NCI-H345 (cell line): ENCODE measurements around the gene KRTAP10-2.

Experiments
- DNase-seq: peaks from one replicate; lab custom pipeline; 2025; lab: John Stamatoyannopoulos, UW

The KRTAP10-2 gene

DNA sequence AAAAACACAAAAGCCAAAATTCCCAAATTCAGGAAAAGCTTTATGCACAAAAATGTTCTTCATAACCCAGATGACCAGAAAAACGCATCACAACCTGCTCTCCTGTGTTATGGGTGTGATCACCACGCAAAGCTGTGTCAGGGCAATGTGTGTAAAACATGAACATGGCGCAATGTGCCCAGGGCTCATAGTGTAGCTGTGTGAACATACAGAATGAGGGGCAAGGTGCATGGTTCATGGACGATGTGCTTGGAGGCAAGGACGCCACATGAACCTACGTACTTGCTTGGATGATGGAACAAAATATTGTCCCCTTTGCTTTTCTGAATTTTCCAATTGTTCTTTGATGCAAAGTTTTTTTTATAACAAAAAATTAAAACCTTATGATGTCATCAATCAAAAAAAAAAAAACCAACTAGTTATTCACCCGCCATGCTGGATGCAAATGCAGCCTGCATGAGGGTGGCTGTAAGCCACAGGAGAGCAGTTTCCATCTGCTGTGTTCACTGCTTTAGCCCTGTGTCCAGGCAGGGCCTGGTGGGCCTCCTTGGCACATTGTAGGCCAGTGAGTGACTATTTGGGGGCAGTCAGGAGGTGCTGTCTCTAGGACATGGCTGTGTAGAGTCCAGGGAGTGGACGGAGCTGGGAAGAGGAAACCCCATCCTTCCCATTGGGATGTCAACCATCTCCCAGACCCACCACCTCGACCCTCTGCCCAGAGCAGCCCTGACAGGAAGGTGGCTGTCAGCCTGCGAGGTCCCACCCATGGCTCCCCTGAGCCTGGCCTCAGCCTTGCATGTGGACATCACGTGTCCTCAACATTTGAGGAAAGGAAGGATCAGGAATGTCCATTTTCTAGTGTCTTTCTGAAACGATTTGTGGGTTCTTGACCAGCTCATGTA, 25.0 kb downstream of the KRTAP10-2 start:
- no peak for DNase-seq

DNA sequence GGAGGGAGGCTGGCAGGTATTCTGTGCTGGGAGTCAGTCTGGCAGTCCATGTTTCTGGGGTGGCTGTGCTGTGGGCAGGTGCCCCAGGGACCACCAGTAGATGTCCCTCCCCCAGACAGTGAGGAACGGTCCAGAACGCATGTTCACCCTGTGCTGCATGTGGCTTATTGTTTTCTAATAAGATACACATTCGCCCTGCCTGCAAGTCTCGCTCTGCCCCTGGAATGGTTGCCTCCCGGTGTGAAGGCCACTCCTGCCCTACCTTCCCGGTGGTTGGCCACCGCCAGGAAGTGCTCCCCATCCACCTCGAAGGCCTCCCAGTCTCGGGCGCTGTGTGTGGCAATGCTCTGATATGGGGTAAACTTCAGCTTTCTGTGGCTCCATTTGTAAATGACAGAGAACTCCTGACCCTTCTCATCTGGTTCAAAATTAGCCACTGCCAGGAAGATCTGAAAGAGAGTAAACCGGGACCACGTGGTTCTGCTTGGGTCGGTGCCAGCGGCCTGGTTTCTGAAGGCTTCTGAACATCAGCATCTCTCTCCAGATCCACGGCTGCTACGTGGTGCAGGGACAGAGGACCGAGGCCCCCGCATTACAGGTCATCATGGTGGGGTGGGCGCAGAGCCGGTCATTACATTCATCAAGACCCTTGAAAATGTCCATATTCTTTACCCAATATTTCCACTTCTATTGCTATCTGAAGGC, 25.8 kb downstream of the KRTAP10-2 start:
- no peak for DNase-seq

DNA sequence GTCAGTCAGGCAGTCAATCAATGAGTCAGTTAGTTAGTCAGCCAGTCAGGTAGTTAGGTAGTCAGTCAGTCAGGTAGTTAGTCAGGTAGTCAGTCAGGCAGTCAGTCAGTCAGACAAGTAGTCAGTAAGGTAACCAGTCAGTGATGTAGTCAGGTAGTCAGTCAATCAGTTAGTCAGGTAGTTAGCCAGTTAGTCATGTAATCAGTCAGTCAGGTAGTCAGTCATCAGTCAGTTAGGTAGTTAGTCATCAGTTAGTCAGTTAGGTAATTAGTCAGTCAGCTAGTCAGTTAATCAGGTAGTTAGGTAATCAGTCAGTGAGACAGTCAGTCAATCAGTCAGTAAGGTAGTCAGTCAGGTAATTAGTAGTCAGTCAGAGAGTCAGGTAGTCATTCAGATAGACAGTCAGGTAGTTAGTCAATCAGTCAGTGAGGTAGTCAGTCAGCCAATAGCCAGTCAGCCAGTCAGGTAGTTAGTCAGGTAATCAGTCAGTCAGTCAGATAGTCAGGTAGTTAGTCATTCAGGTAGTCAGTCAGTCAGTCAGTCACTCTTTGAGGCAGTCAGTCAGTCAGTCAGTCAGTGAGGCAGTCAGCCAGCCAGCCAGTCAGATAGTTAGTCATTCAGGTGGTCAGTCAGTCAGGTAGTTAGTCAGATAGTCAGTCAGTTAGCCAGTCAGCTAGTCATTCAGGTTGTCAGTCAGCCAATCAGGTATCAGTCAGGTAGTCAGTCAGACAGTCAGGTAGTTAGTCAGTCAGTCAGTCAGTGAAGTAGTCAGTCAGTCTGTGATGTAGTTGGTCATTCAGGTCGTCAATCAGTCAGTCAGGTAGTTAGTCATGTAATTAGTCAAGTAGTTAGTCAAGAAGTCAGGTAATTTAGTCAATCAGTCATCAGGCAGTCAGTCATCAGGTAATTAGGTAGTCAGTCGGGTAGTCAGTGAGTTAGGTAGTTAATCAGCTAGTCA, 26.6 kb downstream of the KRTAP10-2 start:
- no peak for DNase-seq

- no peak for DNase-seq
Measured at GRCh38 chr21:44523567-44524413, 27.5 kb downstream of the KRTAP10-2 start.

- no peak for DNase-seq
Measured at GRCh38 chr21:44522753-44523204, 28.5 kb downstream of the KRTAP10-2 start.

GRCh38 chr21:44521928-44522752, 29.2 kb downstream of the KRTAP10-2 start:
- DNase-seq = no peak

DNA sequence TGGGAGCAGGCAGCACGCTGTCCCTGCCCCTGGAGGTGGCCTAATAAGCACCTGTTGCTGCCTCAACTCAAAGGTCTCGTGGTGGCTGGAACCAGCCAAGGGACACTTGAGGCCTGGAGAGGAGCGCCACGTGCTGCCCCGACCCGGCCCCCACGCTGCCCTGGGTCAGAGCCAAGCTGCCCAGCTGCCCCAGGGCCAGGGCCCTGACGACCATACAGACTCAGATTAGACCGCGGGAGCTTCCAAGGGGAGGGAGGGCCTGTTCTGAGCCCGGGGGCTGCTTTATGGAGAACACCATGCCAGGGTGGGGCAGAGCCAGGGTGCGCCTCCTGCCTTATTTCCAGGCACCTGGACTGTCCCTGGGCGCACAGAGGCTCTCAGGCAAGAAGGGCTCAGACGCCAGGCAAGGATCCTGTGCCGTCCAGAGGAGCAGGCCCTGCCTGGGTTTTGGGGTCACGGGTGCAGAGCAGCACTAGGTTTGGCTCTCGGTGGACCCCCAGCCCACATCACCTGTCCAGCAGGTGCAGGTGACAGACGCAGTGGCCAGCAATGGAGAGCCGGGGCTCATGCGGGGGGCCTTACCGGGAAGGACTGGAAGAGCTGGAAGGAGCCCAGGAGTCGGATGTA, 29.9 kb downstream of the KRTAP10-2 start:
- no peak for DNase-seq

- DNase-seq = no peak
Measured at GRCh38 chr21:44520326-44521300, 30.7 kb downstream of the KRTAP10-2 start.

DNA sequence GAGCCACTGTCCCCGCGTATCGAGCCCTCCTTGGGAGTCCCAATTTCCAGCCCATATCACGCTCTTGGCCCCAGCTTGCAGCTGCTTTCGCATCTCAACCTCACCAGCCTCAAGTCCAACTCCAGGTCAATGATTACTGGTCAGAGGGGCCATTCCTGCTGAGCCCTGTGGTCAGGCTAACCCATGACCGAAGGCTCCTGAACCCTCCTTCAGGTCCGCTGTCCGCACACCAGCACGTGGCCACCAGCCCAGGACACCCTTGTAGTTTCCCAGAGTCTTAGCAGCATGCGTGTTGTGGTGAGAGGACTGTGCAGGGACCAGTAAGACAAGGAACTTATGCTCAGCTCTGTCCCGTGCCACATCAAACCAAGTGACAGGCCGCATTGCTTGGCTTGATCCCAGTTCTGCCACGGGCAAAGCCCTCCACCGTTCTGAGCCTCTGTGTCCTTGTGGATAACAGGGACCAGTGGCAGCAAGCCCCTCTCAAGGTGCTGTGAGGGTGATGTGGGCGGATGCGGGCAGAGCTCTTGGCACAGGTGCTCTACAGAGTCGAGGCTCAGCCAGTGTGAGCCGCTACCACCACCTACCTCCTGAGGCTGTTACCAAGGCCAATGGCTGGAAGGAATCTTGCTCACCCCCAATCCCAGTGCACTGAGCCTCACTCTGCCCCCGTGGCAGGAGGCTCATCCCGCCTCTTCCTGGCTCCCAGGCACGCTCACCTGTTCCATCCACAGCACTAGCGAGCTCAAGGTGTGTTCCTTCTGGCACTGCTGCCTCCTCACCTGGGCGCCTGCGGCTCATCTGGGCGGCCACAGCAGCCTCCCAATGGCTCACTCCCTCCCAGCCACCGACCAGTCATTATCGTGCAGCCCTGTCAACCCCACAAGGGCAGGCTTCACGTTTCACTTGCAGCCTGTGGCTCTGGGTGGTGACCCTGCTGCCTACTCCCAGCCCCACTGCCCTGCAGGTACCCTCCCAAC, 31.7 kb downstream of the KRTAP10-2 start:
- DNase-seq = no peak

DNA sequence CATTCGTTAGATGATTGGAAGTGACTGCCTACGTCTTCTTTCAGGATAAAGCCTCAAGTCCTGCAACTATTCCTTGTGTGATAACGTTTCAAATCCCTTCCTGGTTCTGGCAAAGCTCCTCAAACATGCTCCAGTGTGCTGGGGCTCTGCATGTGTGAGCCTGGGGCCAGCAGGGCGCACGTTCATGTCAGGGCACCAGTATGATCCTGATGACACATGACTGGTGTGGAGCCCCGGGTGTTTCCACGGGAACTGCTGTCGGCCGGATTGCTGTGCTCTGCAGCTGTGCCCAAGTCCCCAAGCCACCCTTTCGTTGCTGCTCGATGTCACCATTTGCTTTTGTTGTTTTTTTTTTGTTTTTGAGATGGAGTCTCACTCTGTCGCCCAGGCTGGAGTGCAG, 32.6 kb downstream of the KRTAP10-2 start:
- DNase-seq = no peak

DNA sequence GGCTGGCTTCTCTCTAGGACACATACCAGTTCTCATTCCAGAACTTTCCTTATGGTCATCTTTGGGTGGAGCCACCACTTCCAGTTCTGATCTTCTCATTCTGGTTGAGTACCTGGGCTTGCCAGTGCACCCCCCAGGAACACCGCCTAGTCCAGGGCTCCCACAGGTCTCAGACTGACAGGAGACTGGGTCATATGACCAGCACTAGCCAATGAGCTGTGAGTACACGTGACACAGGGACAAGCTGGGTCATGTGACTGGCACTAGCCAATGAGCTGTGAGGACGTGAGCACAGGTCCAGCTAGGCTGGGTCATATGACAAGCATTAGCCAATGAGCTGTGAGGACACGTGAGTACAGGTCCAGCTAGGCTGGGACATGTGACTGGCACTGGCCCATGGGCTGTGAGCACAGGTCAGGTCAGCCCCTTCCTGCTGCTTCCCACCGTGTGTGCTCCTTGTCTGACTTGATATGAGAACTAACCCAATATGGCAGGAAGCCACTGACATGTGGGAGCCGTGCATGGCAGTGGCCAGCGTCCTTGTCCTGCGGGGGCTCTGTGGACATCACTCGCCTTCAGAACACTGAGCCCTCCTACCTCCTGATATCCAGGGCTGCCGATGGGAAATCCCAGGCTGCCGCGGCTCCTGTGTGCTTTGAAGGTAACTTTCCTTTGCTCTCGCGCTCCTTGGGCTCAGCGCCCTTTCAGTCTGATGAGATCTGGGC, 34.0 kb downstream of the KRTAP10-2 start:
- DNase-seq = peak; percentile 70

DNA sequence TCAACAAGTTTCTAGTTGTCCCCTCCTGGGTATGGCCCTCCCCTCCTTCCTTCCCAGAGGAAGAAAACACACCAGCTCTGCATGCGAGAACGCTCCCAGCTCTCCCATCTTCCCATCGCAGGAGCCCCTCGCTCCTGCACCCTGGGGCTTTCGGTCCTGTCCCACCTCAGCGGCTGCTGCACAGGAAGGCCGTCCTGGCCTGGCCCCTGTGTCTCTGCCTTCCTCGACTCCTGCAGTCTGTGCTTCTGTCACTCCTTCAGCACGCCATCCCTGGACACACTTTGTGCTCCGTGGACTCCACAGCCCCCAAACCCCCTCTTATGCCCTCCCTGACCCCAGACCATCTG, 34.5 kb downstream of the KRTAP10-2 start:
- DNase-seq = no peak

- DNase-seq = no peak
Measured at GRCh38 chr21:44516342-44516741, 35.0 kb downstream of the KRTAP10-2 start.

DNA sequence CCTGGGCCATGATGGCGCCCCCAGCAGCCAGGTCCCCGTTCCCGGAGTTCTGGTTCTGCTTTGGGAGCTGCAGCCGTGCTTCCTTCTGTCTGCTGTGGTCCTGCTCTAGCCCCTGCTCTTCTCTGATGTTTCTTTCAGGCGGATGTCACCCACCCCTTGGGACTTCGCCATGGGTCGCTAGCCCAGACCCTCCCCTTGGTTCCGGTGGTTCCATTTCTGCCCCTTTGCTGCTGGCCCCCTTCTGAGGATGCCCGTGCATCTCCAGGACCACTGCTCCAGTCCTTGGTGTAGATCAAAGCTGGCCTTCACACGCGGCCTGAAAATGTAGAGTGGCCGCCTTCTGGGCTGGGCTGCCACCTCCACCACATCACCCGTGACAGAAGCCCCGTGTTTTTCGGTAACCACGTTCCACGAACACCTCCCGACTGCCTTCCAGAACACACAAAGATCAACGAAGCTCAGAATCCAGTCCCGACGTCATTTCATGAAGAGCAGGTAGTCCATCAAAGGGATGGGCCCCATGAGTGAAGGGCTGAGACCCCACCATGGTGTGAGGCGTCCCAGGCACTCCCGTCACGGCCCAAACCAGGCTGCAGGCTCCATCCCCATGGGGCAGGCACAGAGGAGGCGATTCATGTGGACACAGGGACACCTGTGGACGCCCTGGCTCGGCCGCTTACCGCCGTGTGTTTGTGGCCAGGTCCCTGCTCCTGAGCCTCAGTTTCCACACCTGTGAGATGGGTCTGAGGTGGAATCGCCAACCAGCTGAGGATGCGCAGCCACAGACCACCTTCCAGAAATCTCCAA, 35.7 kb downstream of the KRTAP10-2 start:
- no peak for DNase-seq

DNA sequence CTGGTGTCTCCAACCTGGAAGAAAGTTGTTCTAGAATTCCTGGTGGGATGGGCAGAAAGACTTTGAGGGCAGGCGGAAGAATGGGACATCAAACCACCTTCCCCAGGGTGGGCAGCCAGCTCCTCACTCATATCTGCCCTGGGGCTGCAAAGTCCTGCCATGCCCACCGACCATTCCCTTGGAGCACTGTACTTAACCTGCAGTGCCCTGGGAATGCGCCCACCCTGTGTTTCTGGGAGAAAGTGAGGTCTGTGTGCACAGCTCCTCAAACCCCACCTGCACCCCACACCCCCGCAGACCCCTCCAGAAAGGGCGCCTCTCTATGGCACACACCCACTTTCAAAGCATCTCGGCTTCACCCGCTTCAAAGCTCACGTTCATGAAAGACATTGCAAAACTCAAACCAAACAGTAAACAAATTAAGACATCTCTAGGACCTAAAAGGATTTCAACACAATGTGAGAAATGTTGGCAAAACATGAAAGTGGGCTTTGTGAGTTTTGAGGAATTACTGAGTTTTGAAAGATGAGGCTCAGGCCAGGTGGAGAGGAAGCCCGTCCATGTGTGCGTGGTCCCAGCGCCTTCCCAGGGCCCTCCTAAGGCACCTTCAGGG, 36.5 kb downstream of the KRTAP10-2 start:
- no peak for DNase-seq

- DNase-seq = no peak
Measured at GRCh38 chr21:44514218-44514520, 37.1 kb downstream of the KRTAP10-2 start.
